B cell (primary cell): ENCODE measurements around the gene ZCCHC24. TPM values are rescaled to one million over a fixed set of nuclear protein-coding genes. Genes with fewer than 3 reads are reported as not detected.

Experiments
- ATAC-seq: fragments of 200-7000 bp; cut with Tn5 transposase; one replicate; pipeline ENCODE4 v1.10.0; 2021; ENCODE audit warnings: low read depth, mild to moderate bottlenecking, moderate number of reproducible peaks, moderate library complexity
- CTCF ChIA-PET: fragments of 350-600 bp; sonication (Branson Sonifier 250); formaldehyde crosslinking; loops from one replicate; lab custom pipeline; 2021; ENCODE audit warnings: antibody characterized with exemption, inconsistent platforms; lab: Charles Lee
- POLR2A ChIA-PET: fragments of 350-600 bp; sonication (Branson Sonifier 250); formaldehyde crosslinking; loops from one replicate; lab custom pipeline; 2021; ENCODE audit warnings: antibody characterized with exemption; lab: Charles Lee
- DNase-seq: peaks from one replicate; pipeline ENCODE4 v3.0.0; 2013
- H2AFZ ChIP-seq: 2 replicates; pipeline ENCODE4 v1.6.1; 2012; ENCODE audit warnings: mild to moderate bottlenecking, low read depth, low read length; ENCODE audit not compliant: insufficient read depth, poor library complexity, severe bottlenecking
- H3K27ac ChIP-seq, 2 donors: 1 replicate in 1 of 2; 2 replicates in 1 of 2; pipeline ENCODE4 v1.5.1; 2012 to 2013; ENCODE audit warnings: low read length in 2 of 2, mild to moderate bottlenecking in 2 of 2, moderate library complexity in 1 of 2
- H3K27me3 ChIP-seq, 4 experiments: fragments of 200-600 bp in 1 of 4; sonication (generic) in 1 of 4; replicated peaks in 1 of 4; 1 replicate in 2 of 4; 2 replicates in 2 of 4; pipeline versions ENCODE4 v1.6.1 to v1.7.0; 2013 to 2016; ENCODE audit warnings: low read length in 3 of 4, mild to moderate bottlenecking in 2 of 4, mixed read lengths in 1 of 4, moderate library complexity in 1 of 4; ENCODE audit not compliant: insufficient read depth in 4 of 4, control insufficient read depth in 3 of 4; ENCODE audit errors: control extremely low read depth in 1 of 4
- H3K36me3 ChIP-seq, 2 experiments: replicated peaks in 1 of 2; 1 replicate in 1 of 2; 2 replicates in 1 of 2; pipeline versions ENCODE4 v1.6.1 to v1.7.1; 2013; ENCODE audit warnings: low read length in 1 of 2; ENCODE audit not compliant: insufficient read depth in 2 of 2, control insufficient read depth in 1 of 2; ENCODE audit errors: control extremely low read depth in 1 of 2, extremely low read depth in 1 of 2
- H3K4me1 ChIP-seq, 2 donors: fragments of 200-600 bp in 1 of 2; sonication (generic) in 1 of 2; 1 replicate in 1 of 2; 2 replicates in 1 of 2; pipeline versions ENCODE4 v1.5.1 to v1.6.1; 2013 to 2017; ENCODE audit warnings: low read length in 2 of 2; ENCODE audit not compliant: control insufficient read depth in 2 of 2, insufficient read depth in 2 of 2
- H3K4me2 ChIP-seq: replicated peaks from 2 replicates; pipeline ENCODE3; 2012; ENCODE audit warnings: mild to moderate bottlenecking, low read depth, low read length; ENCODE audit not compliant: poor library complexity, severe bottlenecking
- H3K4me3 ChIP-seq, 5 experiments: fragments of 200-600 bp in 1 of 5; sonication (generic) in 1 of 5; 1 replicate in 3 of 5; 2 replicates in 2 of 5; pipeline versions ENCODE4 v1.5.1 to v1.7.0; 2011 to 2016; ENCODE audit warnings: low read length in 4 of 5, mild to moderate bottlenecking in 4 of 5, low read depth in 2 of 5, control low read depth in 1 of 5, moderate library complexity in 1 of 5; ENCODE audit not compliant: insufficient read depth in 1 of 5; ENCODE audit errors: control extremely low read depth in 1 of 5, extremely low read depth in 1 of 5
- H3K79me2 ChIP-seq: fragments of 200-600 bp; sonication (generic); one replicate; pipeline ENCODE4 v1.6.0; 2016; ENCODE audit warnings: low read length; ENCODE audit not compliant: control insufficient read depth, insufficient read depth
- H3K9ac ChIP-seq: fragments of 200-600 bp; sonication (generic); 2 replicates; pipeline ENCODE4 v1.6.1; 2017; ENCODE audit warnings: mild to moderate bottlenecking, low read length, moderate library complexity
- H3K9me3 ChIP-seq, 3 donors: one replicate each; pipeline versions ENCODE4 v1.6.1 to v1.7.1; 2013; ENCODE audit warnings: low read length in 2 of 3; ENCODE audit not compliant: control insufficient read depth in 2 of 3, insufficient read depth in 1 of 3; ENCODE audit errors: control extremely low read depth in 1 of 3
- H4K20me1 ChIP-seq: 2 replicates; pipeline ENCODE4 v1.6.0; 2012; ENCODE audit warnings: mild to moderate bottlenecking, low read length; ENCODE audit not compliant: insufficient read depth, control insufficient read depth, poor library complexity, severe bottlenecking
- H3K27ac Mint-ChIP-seq: one replicate; pipeline ENCODE4 v1.8.0; 2021; ENCODE audit warnings: mixed read lengths
- H3K27me3 Mint-ChIP-seq: one replicate; pipeline ENCODE4 v1.8.0; 2021; ENCODE audit warnings: mixed read lengths
- H3K4me1 Mint-ChIP-seq: one replicate; pipeline ENCODE4 v1.8.0; 2021; ENCODE audit warnings: mixed read lengths
- H3K4me3 Mint-ChIP-seq: one replicate; pipeline ENCODE4 v1.8.0; 2021; ENCODE audit warnings: mixed read lengths
- H3K9me3 Mint-ChIP-seq: one replicate; pipeline ENCODE4 v1.8.0; 2022; ENCODE audit warnings: mixed read lengths; ENCODE audit not compliant: insufficient read depth
- EZH2 ChIP-seq: IDR thresholded peaks from 2 replicates; pipeline ENCODE4 v1.6.1; 2012; ENCODE audit warnings: borderline replicate concordance, low read depth, mild to moderate bottlenecking, moderate library complexity, low read length; ENCODE audit not compliant: insufficient read depth, poor library complexity, severe bottlenecking
- WGBS: methylation state at CpG from one replicate; pipeline ENCODE4 v1.1.5; 2013; ENCODE audit warnings: missing lambda C conversion rate; ENCODE audit not compliant: insufficient coverage; 5-methylcytosine and 5-hydroxymethylcytosine counted together
- intact Hi-C: fragments of 100-400 bp; cut with micrococcal nuclease; formaldehyde crosslinking; loops from one replicate; pipeline ENCODE4 v1.10.0; 2022
- polyA plus RNA-seq: library from polyadenylated mRNA; depleted of rRNA; stranded (reverse); fragments of >200 nt; gene quantifications from 2 replicates; pipeline ENCODE4 v1.2.3, GENCODE V29; 2012
- total RNA-seq, 2 donors: library from RNA; stranded (reverse); fragments of 120-200 nt in 1 of 2; gene quantifications; 1 replicate in 1 of 2; 2 replicates in 1 of 2; pipeline versions ENCODE4 v1.2.3 to v1.2.4, GENCODE V29; 2013 to 2022
- TF ChIP-seq, protein P1 (sequence below): fragments of 200-600 bp; IDR thresholded peaks from one replicate; pipeline ENCODE4 v1.8.0; 2022; ENCODE audit warnings: antibody characterized with exemption, mild to moderate bottlenecking

The ZCCHC24 gene
- total and polyA plus RNA-seq, 2 donors (not counting 1 experiment from before 2014, with no cell fraction given), result 0.34 to 2.3 TPM

DNA sequence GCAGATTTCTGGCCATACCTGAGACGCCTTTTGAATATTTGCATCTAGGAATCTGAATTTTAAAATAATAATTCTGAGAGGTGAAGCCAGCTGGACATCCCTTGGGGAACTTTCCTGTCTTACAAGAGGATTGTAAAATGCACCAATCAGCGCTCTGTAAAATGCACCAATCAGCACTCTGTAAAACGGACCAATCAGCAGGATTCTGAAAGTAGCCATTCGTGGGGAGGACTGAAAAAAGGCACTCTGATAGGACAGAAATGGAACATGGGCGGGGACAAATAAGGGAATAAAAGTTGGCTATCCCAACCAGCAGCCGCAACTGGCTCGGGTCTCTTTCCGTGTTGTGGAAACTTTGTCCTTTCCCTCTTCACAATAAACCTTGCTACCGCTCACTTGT, 88.2 kb downstream of the ZCCHC24 start:
- H3K4me3 ChIP-seq, result no peak overlapping the region
- no peak overlapping the region for H3K9ac ChIP-seq
- POLR2A ChIA-PET, result no interaction called here
- CTCF ChIA-PET, result interaction anchor here (0.8 to 2.9 kb wide), 2 partner anchors 17 to 62 kb away, joined by 3 to 15 read pairs; no protein-coding TSS in a partner anchor
- Mint-ChIP-seq H3K27me3 (no peaks in the 10 kb centered on the region), H3K9me3 (no peaks in the 10 kb centered on the region), H3K27ac (no peak overlapping the region), H3K4me1 (peaks cover 48% of the 10 kb centered on the region), H3K4me3 (no peak overlapping the region)
- no peaks in the 10 kb centered on the region for H3K9me3 ChIP-seq
- peaks cover 13% of the 10 kb centered on the region for H4K20me1 ChIP-seq
- peaks cover 0 to 34% of the 10 kb centered on the region in 2 experiments for H3K36me3 ChIP-seq
- DNase-seq (no peak), ATAC-seq (no peak)
- H3K27ac ChIP-seq, result no peak overlapping the region
- no peak overlapping the region for H3K4me2 ChIP-seq
- intact Hi-C loops, result no loop called here
- no peak overlapping the region for H2AFZ ChIP-seq
- 100% methylated on average over 5 of the region's 9 CpGs for WGBS
- no peaks in the 10 kb centered on the region for H3K79me2 ChIP-seq
- TF ChIP-seq EZH2, result no peak
- TF ChIP-seq, protein P1, sequence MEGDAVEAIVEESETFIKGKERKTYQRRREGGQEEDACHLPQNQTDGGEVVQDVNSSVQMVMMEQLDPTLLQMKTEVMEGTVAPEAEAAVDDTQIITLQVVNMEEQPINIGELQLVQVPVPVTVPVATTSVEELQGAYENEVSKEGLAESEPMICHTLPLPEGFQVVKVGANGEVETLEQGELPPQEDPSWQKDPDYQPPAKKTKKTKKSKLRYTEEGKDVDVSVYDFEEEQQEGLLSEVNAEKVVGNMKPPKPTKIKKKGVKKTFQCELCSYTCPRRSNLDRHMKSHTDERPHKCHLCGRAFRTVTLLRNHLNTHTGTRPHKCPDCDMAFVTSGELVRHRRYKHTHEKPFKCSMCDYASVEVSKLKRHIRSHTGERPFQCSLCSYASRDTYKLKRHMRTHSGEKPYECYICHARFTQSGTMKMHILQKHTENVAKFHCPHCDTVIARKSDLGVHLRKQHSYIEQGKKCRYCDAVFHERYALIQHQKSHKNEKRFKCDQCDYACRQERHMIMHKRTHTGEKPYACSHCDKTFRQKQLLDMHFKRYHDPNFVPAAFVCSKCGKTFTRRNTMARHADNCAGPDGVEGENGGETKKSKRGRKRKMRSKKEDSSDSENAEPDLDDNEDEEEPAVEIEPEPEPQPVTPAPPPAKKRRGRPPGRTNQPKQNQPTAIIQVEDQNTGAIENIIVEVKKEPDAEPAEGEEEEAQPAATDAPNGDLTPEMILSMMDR, result no peak
- no peaks in the 10 kb centered on the region for H3K27me3 ChIP-seq
- peaks cover 27 to 47% of the 10 kb centered on the region in 2 donors for H3K4me1 ChIP-seq

DNA sequence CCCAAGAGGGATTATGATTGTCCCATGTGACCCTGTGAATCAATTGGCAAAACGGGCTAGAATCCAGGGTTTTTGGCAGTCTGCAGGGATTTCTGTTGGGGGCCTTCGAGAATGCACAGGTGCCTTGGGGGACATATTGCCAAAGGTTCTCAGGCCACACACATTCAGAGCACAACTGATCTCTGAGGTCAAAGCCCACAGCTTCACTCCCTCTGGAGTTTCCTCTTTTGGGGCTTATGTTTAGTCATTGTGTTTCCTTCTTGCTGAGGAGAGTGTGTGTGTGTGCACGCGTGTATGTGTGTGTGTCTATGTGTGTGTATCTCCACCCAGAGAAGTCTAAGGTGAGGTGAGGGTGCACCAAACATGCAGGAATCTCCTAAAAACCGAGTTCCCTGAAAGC, 89.3 kb downstream of the ZCCHC24 start:
- Histone ChIP-seq H3K27me3 (no peaks in the 10 kb centered on the region), H3K36me3 (peaks cover 0 to 45% of the 10 kb centered on the region in 2 experiments), H2AFZ (no peak overlapping the region), H3K4me3 (no peak overlapping the region), H4K20me1 (peaks cover 13% of the 10 kb centered on the region), H3K27ac (no peak overlapping the region), H3K9me3 (no peaks in the 10 kb centered on the region), H3K9ac (no peak overlapping the region), H3K4me2 (peak overlapping the region; percentile 0), H3K79me2 (no peaks in the 10 kb centered on the region), H3K4me1 (peaks cover 27 to 47% of the 10 kb centered on the region in 2 donors)
- Mint-ChIP-seq H3K27ac (peak overlapping the region; percentile 29), H3K4me3 (no peak overlapping the region), H3K4me1 (peaks cover 48% of the 10 kb centered on the region), H3K9me3 (no peaks in the 10 kb centered on the region), H3K27me3 (no peaks in the 10 kb centered on the region)
- CTCF ChIA-PET, result no interaction called here
- intact Hi-C loops, result no loop called here
- ATAC-seq (no peak), DNase-seq (no peak)
- POLR2A ChIA-PET, result no interaction called here
- 29% methylated on average over 2 of the region's 5 CpGs for WGBS
- TF ChIP-seq, protein P1, result no peak
- TF ChIP-seq EZH2, result no peak
